Measurements from ENCODE around the gene TRMT5. TPM values are rescaled to one million over a fixed set of nuclear protein-coding genes. Genes with fewer than 3 reads are reported as not detected.

Gene TRMT5
- total and polyA plus RNA-seq, 10 of the 15 experiments (the other 5 are each of a cell fraction or from before 2014, with no cell fraction given), result 6.6 to 13.1 (median 9.4) TPM

DNA sequence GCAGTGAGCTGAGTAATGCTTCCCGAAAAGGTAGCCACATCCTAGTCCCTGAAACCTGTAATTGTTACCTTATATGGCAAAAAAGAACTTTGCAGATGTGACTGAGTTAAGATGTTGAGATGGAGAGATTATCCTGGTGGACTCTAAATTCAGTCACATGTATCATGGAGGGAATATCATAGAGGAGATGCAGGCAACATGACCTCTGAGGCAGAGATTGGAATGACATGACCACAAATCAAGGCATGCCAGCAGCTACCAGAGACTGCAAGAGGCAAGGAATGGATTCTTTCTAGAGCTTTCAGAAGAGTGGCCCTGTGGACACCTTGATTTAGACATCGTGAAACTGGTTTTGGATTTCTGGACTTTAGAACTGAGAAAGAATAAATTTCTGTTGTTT is 18.7 kb upstream of the TRMT5 start:
- SMC1A ChIA-PET (ENCODE audit: uncharacterized antibody, unreplicated experiment), result no interaction called here
- Histone ChIP-seq H3K27me3 (replicated peaks in 1 of 2; ENCODE audit: control insufficient read depth in 2 of 2, insufficient read depth in 2 of 2, low read length in 1 of 2) (no peaks in the 10 kb centered on the region), H3K79me2 (ENCODE audit: control insufficient read depth, insufficient read depth, low read length) (no peaks in the 10 kb centered on the region), H3K9ac (ENCODE audit: control insufficient read depth, insufficient read depth, low read length) (no peak overlapping the region), H4K20me1 (ENCODE audit: control insufficient read depth, insufficient read depth) (no peaks in the 10 kb centered on the region), H2AFZ (ENCODE audit: control insufficient read depth, low read depth, low read length) (no peak overlapping the region), H3K4me2 (ENCODE audit: control insufficient read depth, insufficient read depth) (no peak overlapping the region), H3K4me3 (no peak overlapping the region), H3K27ac (ENCODE audit: control insufficient read depth, insufficient read depth) (no peak overlapping the region), H3K9me3 (replicated peaks; ENCODE audit: control insufficient read depth, insufficient read depth, low read length) (no peaks in the 10 kb centered on the region), H3K4me1 (ENCODE audit: control insufficient read depth, insufficient read depth, low read length) (no peaks in the 10 kb centered on the region), H3K36me3 (ENCODE audit: control insufficient read depth in 2 of 2, insufficient read depth in 2 of 2, low read length in 1 of 2) (no peaks in the 10 kb centered on the region)
- WGBS (ENCODE audit: insufficient coverage, insufficient replicate concordance, low lambda C conversion rate, missing lambda C conversion rate), result 87% methylated on average over 2 of the region's 2 CpGs
- CTCF ChIA-PET, result no interaction called here
- BruUV-seq (replicated peaks), result no TSS peak
- intact Hi-C loops (cut with micrococcal nuclease; ENCODE audit: unreplicated experiment) (no loop called here), in situ Hi-C loops (cut with MboI) (no loop called here)
- POLR2A ChIA-PET, result no interaction called here
- FAIRE-seq (no peak), DNase-seq (ENCODE audit: low read depth, low spot score) (no peak), ATAC-seq (no peak)
- RAD21 ChIA-PET (ENCODE audit: unreplicated experiment), result no interaction called here
- TF ChIP-seq PAX8 (IDR thresholded peaks at IDR 0.05) (no peak), TARDBP (IDR thresholded peaks at IDR 0.05; ENCODE audit: borderline replicate concordance) (no peak), HCFC1 (IDR thresholded peaks at IDR 0.05; ENCODE audit: low read length) (no peak), PAX5 (IDR thresholded peaks at IDR 0.05; ENCODE audit: borderline replicate concordance, low read depth, low read length) (no peak), GABPA (IDR thresholded peaks at IDR 0.05; ENCODE audit: low read depth) (no peak), NFIC (IDR thresholded peaks at IDR 0.05; ENCODE audit: low read depth, low read length) (no peak), BHLHE40 (IDR thresholded peaks at IDR 0.05; ENCODE audit: borderline replicate concordance in 1 of 2, low read depth in 2 of 2, low read length in 1 of 2) (no peak), FOXK2 (IDR thresholded peaks at IDR 0.05) (no peak), CREM (IDR thresholded peaks at IDR 0.05; ENCODE audit: low read depth) (no peak), LARP7 (IDR thresholded peaks at IDR 0.05) (no peak), WRNIP1 (IDR thresholded peaks at IDR 0.05; ENCODE audit: borderline replicate concordance, low read depth, low read length) (no peak), NR2C2 (IDR thresholded peaks at IDR 0.05; ENCODE audit: borderline replicate concordance, control insufficient read depth, insufficient read length, low read depth) (no peak)
- TF ChIP-seq, protein P1, sequence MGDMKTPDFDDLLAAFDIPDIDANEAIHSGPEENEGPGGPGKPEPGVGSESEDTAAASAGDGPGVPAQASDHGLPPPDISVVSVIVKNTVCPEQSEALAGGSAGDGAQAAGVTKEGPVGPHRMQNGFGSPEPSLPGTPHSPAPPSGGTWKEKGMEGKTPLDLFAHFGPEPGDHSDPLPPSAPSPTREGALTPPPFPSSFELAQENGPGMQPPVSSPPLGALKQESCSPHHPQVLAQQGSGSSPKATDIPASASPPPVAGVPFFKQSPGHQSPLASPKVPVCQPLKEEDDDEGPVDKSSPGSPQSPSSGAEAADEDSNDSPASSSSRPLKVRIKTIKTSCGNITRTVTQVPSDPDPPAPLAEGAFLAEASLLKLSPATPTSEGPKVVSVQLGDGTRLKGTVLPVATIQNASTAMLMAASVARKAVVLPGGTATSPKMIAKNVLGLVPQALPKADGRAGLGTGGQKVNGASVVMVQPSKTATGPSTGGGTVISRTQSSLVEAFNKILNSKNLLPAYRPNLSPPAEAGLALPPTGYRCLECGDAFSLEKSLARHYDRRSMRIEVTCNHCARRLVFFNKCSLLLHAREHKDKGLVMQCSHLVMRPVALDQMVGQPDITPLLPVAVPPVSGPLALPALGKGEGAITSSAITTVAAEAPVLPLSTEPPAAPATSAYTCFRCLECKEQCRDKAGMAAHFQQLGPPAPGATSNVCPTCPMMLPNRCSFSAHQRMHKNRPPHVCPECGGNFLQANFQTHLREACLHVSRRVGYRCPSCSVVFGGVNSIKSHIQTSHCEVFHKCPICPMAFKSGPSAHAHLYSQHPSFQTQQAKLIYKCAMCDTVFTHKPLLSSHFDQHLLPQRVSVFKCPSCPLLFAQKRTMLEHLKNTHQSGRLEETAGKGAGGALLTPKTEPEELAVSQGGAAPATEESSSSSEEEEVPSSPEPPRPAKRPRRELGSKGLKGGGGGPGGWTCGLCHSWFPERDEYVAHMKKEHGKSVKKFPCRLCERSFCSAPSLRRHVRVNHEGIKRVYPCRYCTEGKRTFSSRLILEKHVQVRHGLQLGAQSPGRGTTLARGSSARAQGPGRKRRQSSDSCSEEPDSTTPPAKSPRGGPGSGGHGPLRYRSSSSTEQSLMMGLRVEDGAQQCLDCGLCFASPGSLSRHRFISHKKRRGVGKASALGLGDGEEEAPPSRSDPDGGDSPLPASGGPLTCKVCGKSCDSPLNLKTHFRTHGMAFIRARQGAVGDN (IDR thresholded peaks at IDR 0.05), result no peak
- TF ChIP-seq, protein P2, sequence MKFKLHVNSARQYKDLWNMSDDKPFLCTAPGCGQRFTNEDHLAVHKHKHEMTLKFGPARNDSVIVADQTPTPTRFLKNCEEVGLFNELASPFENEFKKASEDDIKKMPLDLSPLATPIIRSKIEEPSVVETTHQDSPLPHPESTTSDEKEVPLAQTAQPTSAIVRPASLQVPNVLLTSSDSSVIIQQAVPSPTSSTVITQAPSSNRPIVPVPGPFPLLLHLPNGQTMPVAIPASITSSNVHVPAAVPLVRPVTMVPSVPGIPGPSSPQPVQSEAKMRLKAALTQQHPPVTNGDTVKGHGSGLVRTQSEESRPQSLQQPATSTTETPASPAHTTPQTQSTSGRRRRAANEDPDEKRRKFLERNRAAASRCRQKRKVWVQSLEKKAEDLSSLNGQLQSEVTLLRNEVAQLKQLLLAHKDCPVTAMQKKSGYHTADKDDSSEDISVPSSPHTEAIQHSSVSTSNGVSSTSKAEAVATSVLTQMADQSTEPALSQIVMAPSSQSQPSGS (IDR thresholded peaks at IDR 0.05; ENCODE audit: low read length), result no peak
- TF ChIP-seq, protein P3, sequence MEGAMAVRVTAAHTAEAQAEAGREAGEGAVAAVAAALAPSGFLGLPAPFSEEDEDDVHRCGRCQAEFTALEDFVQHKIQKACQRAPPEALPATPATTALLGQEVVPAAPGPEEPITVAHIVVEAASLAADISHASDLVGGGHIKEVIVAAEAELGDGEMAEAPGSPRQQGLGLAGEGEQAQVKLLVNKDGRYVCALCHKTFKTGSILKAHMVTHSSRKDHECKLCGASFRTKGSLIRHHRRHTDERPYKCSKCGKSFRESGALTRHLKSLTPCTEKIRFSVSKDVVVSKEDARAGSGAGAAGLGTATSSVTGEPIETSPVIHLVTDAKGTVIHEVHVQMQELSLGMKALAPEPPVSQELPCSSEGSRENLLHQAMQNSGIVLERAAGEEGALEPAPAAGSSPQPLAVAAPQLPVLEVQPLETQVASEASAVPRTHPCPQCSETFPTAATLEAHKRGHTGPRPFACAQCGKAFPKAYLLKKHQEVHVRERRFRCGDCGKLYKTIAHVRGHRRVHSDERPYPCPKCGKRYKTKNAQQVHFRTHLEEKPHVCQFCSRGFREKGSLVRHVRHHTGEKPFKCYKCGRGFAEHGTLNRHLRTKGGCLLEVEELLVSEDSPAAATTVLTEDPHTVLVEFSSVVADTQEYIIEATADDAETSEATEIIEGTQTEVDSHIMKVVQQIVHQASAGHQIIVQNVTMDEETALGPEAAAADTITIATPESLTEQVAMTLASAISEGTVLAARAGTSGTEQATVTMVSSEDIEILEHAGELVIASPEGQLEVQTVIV (IDR thresholded peaks at IDR 0.05; ENCODE audit: borderline replicate concordance, partially characterized antibody), result no peak
- TF ChIP-seq, protein P4, sequence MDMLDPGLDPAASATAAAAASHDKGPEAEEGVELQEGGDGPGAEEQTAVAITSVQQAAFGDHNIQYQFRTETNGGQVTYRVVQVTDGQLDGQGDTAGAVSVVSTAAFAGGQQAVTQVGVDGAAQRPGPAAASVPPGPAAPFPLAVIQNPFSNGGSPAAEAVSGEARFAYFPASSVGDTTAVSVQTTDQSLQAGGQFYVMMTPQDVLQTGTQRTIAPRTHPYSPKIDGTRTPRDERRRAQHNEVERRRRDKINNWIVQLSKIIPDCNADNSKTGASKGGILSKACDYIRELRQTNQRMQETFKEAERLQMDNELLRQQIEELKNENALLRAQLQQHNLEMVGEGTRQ (IDR thresholded peaks at IDR 0.05; ENCODE audit: borderline replicate concordance, low read depth, low read length), result no peak

Data from GM12878 (cell line).